Endothelial cell (in vitro differentiated cells): ENCODE results near the gene EPHA8. TPM values are rescaled to one million over a fixed set of nuclear protein-coding genes. Genes with fewer than 3 reads are reported as not detected.

Experiments
- DNase-seq: peaks from one replicate; pipeline ENCODE4 v3.0.0; 2021; ENCODE audit warnings: low spot score
- H3K27ac Mint-ChIP-seq: one replicate; pipeline ENCODE4 v1.8.0; 2021; ENCODE audit warnings: mixed read lengths, inconsistent platforms; ENCODE audit not compliant: unreplicated experiment
- H3K27me3 Mint-ChIP-seq: one replicate; pipeline ENCODE4 v1.8.0; 2021; ENCODE audit warnings: mild to moderate bottlenecking, moderate library complexity, mixed read lengths, inconsistent platforms; ENCODE audit not compliant: unreplicated experiment
- H3K36me3 Mint-ChIP-seq: one replicate; pipeline ENCODE4 v1.8.0; 2021; ENCODE audit warnings: mild to moderate bottlenecking, low read depth, mixed read lengths, inconsistent platforms; ENCODE audit not compliant: unreplicated experiment
- H3K4me1 Mint-ChIP-seq: one replicate; pipeline ENCODE4 v1.8.0; 2021; ENCODE audit warnings: mild to moderate bottlenecking, mixed read lengths, inconsistent platforms; ENCODE audit not compliant: unreplicated experiment
- H3K4me3 Mint-ChIP-seq: one replicate; pipeline ENCODE4 v1.8.0; 2021; ENCODE audit warnings: mild to moderate bottlenecking, mixed read lengths, inconsistent platforms; ENCODE audit not compliant: unreplicated experiment
- H3K9me3 Mint-ChIP-seq: one replicate; pipeline ENCODE4 v1.8.0; 2021; ENCODE audit warnings: mixed read lengths, inconsistent platforms; ENCODE audit not compliant: unreplicated experiment
- CTCF ChIP-seq: fragments of 200-600 bp; sonication (generic); IDR thresholded peaks from one replicate; pipeline ENCODE4 v1.5.0; 2021; ENCODE audit warnings: antibody characterized with exemption; ENCODE audit not compliant: unreplicated experiment
- total RNA-seq: library from RNA; stranded (reverse); fragmentation: NEBNext Ultra II Directional; extraction: Animal tissue kit (Norgen Biotek cat#: 25700); gene quantifications from one replicate; pipeline ENCODE4 v1.2.1, GENCODE V29; 2021; ENCODE audit not compliant: unreplicated experiment

Gene EPHA8
- total RNA-seq, 1 donor from 2014 or later: not detected

GRCh38 chr1:22629886-22630285 lies 66.6 kb downstream of the EPHA8 start:
- H3K36me3 Mint-ChIP-seq: no peaks in the 10 kb centered on the region
- no peak for DNase-seq
- no peaks in the 10 kb centered on the region for H3K9me3 Mint-ChIP-seq
- TF ChIP-seq CTCF: no peak
- H3K4me3 Mint-ChIP-seq: no peak overlapping the region
- no peak overlapping the region for H3K27ac Mint-ChIP-seq
- no peaks in the 10 kb centered on the region for H3K27me3 Mint-ChIP-seq
- no peaks in the 10 kb centered on the region for H3K4me1 Mint-ChIP-seq

GRCh38 chr1:22633697-22634463 lies 70.6 kb downstream of the EPHA8 start:
- no peaks in the 10 kb centered on the region for H3K9me3 Mint-ChIP-seq
- no peak for DNase-seq
- peaks cover 2% of the 10 kb centered on the region for H3K27me3 Mint-ChIP-seq
- H3K36me3 Mint-ChIP-seq: no peaks in the 10 kb centered on the region
- no peak for TF ChIP-seq CTCF
- no peak overlapping the region for H3K4me3 Mint-ChIP-seq
- H3K4me1 Mint-ChIP-seq: no peaks in the 10 kb centered on the region
- no peak overlapping the region for H3K27ac Mint-ChIP-seq

GRCh38 chr1:22635436-22635835 lies 72.1 kb downstream of the EPHA8 start:
- no peak for TF ChIP-seq CTCF
- no peak overlapping the region for H3K27ac Mint-ChIP-seq
- H3K4me3 Mint-ChIP-seq: no peak overlapping the region
- no peak for DNase-seq
- H3K4me1 Mint-ChIP-seq: no peaks in the 10 kb centered on the region
- H3K36me3 Mint-ChIP-seq: no peaks in the 10 kb centered on the region
- no peaks in the 10 kb centered on the region for H3K9me3 Mint-ChIP-seq
- H3K27me3 Mint-ChIP-seq: peaks cover 2% of the 10 kb centered on the region

GRCh38 chr1:22636353-22636752 lies 73.1 kb downstream of the EPHA8 start, which contains the start of gene C1QA:
Gene C1QA (plus strand): TSS chr1:22636628. CDS start chr1:22637617, 989 bp downstream.
- Mint-ChIP-seq H3K9me3 (no peaks in the 10 kb centered on the region), H3K36me3 (no peaks in the 10 kb centered on the region), H3K27me3 (peaks cover 8% of the 10 kb centered on the region), H3K27ac (no peak within 1 kb of the TSS), H3K4me1 (no peaks in the 10 kb centered on the region), H3K4me3 (no peak within 1 kb of the TSS)
- TF ChIP-seq CTCF: no peak
- no peak for DNase-seq

- H3K9me3 Mint-ChIP-seq: no peaks in the 10 kb centered on the region
- H3K4me3 Mint-ChIP-seq: no peak overlapping the region
- H3K27ac Mint-ChIP-seq: no peak overlapping the region
- H3K36me3 Mint-ChIP-seq: no peaks in the 10 kb centered on the region
- TF ChIP-seq CTCF: no peak
- H3K27me3 Mint-ChIP-seq: peaks cover 9% of the 10 kb centered on the region
- H3K4me1 Mint-ChIP-seq: no peaks in the 10 kb centered on the region
- DNase-seq: no peak
These were observed 73.6 kb downstream of the EPHA8 start for GRCh38 chr1:22636927-22637326.
